A673 (cell line): ENCODE measurements around the gene OR7C1. TPM values are rescaled to one million over a fixed set of nuclear protein-coding genes. Genes with fewer than 3 reads are reported as not detected.

Experiments used
- BruUV-seq: library from RNA; stranded (reverse); fragments of 400-500 nt; replicated peaks from 2 replicates; lab custom pipeline; 2021; lab: Mats Ljungman, UMichigan
- CTCF ChIA-PET: fragments of 300-600 bp; sonication (Branson Sonifier 250); formaldehyde crosslinking; loops from one replicate; lab custom pipeline; 2022; ENCODE audit warnings: antibody characterized with exemption; lab: Charles Lee
- POLR2A ChIA-PET: fragments of 300-600 bp; sonication (Branson Sonifier 250); formaldehyde crosslinking; loops from one replicate; lab custom pipeline; 2022; ENCODE audit warnings: antibody characterized with exemption; ENCODE audit not compliant: low non-redundant PET; lab: Charles Lee
- DNase-seq: peaks from one replicate; pipeline ENCODE4 v3.0.0-alpha.2; 2015; ENCODE audit warnings: low spot score
- H3K27ac ChIP-seq: fragments of 200-600 bp; sonication (generic); 2 replicates; pipeline ENCODE4 v1.5.1; 2016; ENCODE audit warnings: mixed run types, low read depth, mild to moderate bottlenecking, mixed read lengths, antibody characterized with exemption, low read length; ENCODE audit not compliant: poor library complexity, severe bottlenecking
- H3K27me3 ChIP-seq: fragments of 200-600 bp; sonication (generic); replicated peaks from 2 replicates; pipeline ENCODE4 v1.6.1; 2017; ENCODE audit warnings: mixed run types, low read depth, mild to moderate bottlenecking, mixed read lengths, antibody characterized with exemption, low read length; ENCODE audit not compliant: insufficient read depth, poor library complexity
- H3K36me3 ChIP-seq: fragments of 200-600 bp; sonication (generic); 2 replicates; pipeline ENCODE4 v1.6.1; 2016; ENCODE audit warnings: mixed run types, mild to moderate bottlenecking, mixed read lengths, antibody characterized with exemption, low read length; ENCODE audit not compliant: insufficient read depth, poor library complexity, severe bottlenecking
- H3K4me1 ChIP-seq: fragments of 200-600 bp; sonication (generic); 2 replicates; pipeline ENCODE4 v1.6.1; 2017; ENCODE audit warnings: mixed run types, mild to moderate bottlenecking, mixed read lengths, antibody characterized with exemption, low read length; ENCODE audit not compliant: insufficient read depth, poor library complexity, severe bottlenecking
- H3K4me3 ChIP-seq: fragments of 200-600 bp; sonication (generic); 2 replicates; pipeline ENCODE4 v1.5.1; 2016; ENCODE audit warnings: low read depth, mixed run types, mild to moderate bottlenecking, mixed read lengths, low read length; ENCODE audit not compliant: poor library complexity, severe bottlenecking
- H3K9me3 ChIP-seq: fragments of 200-600 bp; sonication (generic); 2 replicates; pipeline ENCODE4 v1.6.1; 2016; ENCODE audit warnings: mixed run types, low read depth, mild to moderate bottlenecking, mixed read lengths, antibody characterized with exemption, low read length; ENCODE audit not compliant: poor library complexity, severe bottlenecking
- CTCF ChIP-seq: fragments of 300-800, 200-600 bp; sonication (generic); conservative IDR thresholded peaks from 2 replicates; pipeline ENCODE4 v1.5.1; 2017; ENCODE audit warnings: low read depth, mild to moderate bottlenecking, antibody characterized with exemption, low read length, moderate library complexity, mixed read lengths
- EZH2 ChIP-seq: fragments of 200-600 bp; sonication (generic); IDR thresholded peaks from 2 replicates; pipeline ENCODE4 v1.6.1; 2017; ENCODE audit warnings: borderline replicate concordance, low read depth, mild to moderate bottlenecking, mixed read lengths, antibody characterized with exemption, low read length; ENCODE audit not compliant: poor library complexity, severe bottlenecking
- intact Hi-C: fragments of 100-400 bp; cut with micrococcal nuclease; formaldehyde crosslinking; loops from one replicate; pipeline ENCODE4 v1.10.0; 2022; ENCODE audit not compliant: unreplicated experiment
- total RNA-seq: library from RNA; stranded (reverse); gene quantifications from 2 replicates; pipeline ENCODE4 v1.2.3, GENCODE V29; 2021

The OR7C1 gene
- total RNA-seq, 1 experiment from 2014 or later = not detected

GRCh38 chr19:14763497-14764145, 71.4 kb downstream of the OR7C1 start:
- no peaks in the 10 kb centered on the region for H3K36me3 ChIP-seq
- no peaks in the 10 kb centered on the region for H3K9me3 ChIP-seq
- ChIA-PET CTCF (no interaction called here), POLR2A (no interaction called here)
- H3K4me1 ChIP-seq = peaks cover 3% of the 10 kb centered on the region
- no peak for DNase-seq
- H3K27me3 ChIP-seq = no peaks in the 10 kb centered on the region
- no peak for TF ChIP-seq EZH2
- TF ChIP-seq CTCF = no peak
- H3K4me3 ChIP-seq = no peak overlapping the region
- intact Hi-C loops = no loop called here
- BruUV-seq = no TSS peak
- no peak overlapping the region for H3K27ac ChIP-seq

GRCh38 chr19:14762111-14762510, 72.9 kb downstream of the OR7C1 start:
- Histone ChIP-seq H3K4me3 (no peak overlapping the region), H3K9me3 (no peaks in the 10 kb centered on the region), H3K36me3 (no peaks in the 10 kb centered on the region), H3K27ac (no peak overlapping the region), H3K4me1 (peaks cover 3% of the 10 kb centered on the region), H3K27me3 (no peaks in the 10 kb centered on the region)
- ChIA-PET POLR2A (no interaction called here), CTCF (no interaction called here)
- BruUV-seq = no TSS peak
- no peak for TF ChIP-seq EZH2
- no peak for TF ChIP-seq CTCF
- no peak for DNase-seq
- intact Hi-C loops = no loop called here

DNA sequence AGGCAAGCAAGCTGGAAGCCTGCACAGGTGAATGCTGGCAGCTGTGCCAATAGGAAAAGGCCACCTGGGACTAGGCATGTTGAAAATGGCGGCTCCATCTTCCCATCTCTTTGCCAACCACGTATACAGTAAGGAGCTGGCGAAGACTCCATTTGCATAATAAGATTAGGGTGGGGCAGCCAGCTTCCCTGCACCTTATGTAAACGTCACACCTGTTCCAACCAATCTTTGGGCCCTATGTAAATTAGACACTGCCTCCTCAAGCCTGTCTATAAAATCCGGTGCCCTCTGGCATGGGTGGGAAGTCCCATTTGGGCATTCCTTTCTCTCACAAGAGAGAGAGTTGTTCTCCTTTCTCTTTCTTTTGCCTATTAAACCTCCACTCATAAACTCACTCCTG, 73.4 kb downstream of the OR7C1 start:
- no TSS peak for BruUV-seq
- peaks cover 3% of the 10 kb centered on the region for H3K4me1 ChIP-seq
- TF ChIP-seq CTCF (no peak), EZH2 (no peak)
- H3K36me3 ChIP-seq = no peaks in the 10 kb centered on the region
- no peaks in the 10 kb centered on the region for H3K9me3 ChIP-seq
- ChIA-PET CTCF (no interaction called here), POLR2A (interaction anchor here (0.7 kb wide), 1 partner anchor 1378 kb away, joined by 4 read pairs; no protein-coding TSS in a partner anchor)
- no peaks in the 10 kb centered on the region for H3K27me3 ChIP-seq
- H3K4me3 ChIP-seq = no peak overlapping the region
- H3K27ac ChIP-seq = no peak overlapping the region
- intact Hi-C loops = no loop called here
- no peak for DNase-seq
